Neural cell (in vitro differentiated cells): ENCODE measurements around the gene PIP4K2C. TPM values are rescaled to one million over a fixed set of nuclear protein-coding genes. Genes with fewer than 3 reads are reported as not detected.

Experiments used
- H2AFZ ChIP-seq: fragments of 200-600, 300-800 bp; sonication (generic), shearing (Covaris generic); 2 replicates; pipeline ENCODE4 v1.6.0; 2014; ENCODE audit warnings: low read depth, mild to moderate bottlenecking, antibody characterized with exemption, low read length, moderate library complexity
- H3F3A ChIP-seq: fragments of 200-600 bp; shearing (Covaris generic); 2 replicates; pipeline ENCODE4 v1.6.1; 2016; ENCODE audit warnings: mild to moderate bottlenecking, moderate library complexity, mixed read lengths, antibody characterized with exemption, low read length; ENCODE audit not compliant: insufficient read depth, poor library complexity, severe bottlenecking
- H3K27ac ChIP-seq: fragments of 200-600, 300-800 bp; sonication (generic), shearing (Covaris generic); 2 replicates; pipeline ENCODE4 v1.5.1; 2014; ENCODE audit warnings: mild to moderate bottlenecking, low read length, moderate library complexity
- H3K27me3 ChIP-seq: fragments of 300-800, 200-600 bp; sonication (generic), shearing (Covaris generic); 2 replicates; pipeline ENCODE4 v1.6.0; 2014; ENCODE audit warnings: mild to moderate bottlenecking, low read depth, low read length, moderate library complexity; ENCODE audit not compliant: insufficient read depth
- H3K36me3 ChIP-seq: fragments of 300-800, 200-600 bp; sonication (generic), shearing (Covaris generic); 2 replicates; pipeline ENCODE4 v1.5.1; 2014; ENCODE audit warnings: mild to moderate bottlenecking, antibody characterized with exemption, low read length, moderate library complexity; ENCODE audit not compliant: insufficient read depth
- H3K4me2 ChIP-seq: fragments of 300-800, 200-600 bp; sonication (generic), shearing (Covaris generic); 2 replicates; pipeline ENCODE4 v1.6.0; 2014; ENCODE audit warnings: mild to moderate bottlenecking, low read length
- H3K4me3 ChIP-seq: fragments of 300-800, 200-600 bp; sonication (generic), shearing (Covaris generic); 2 replicates; pipeline ENCODE4 v1.5.1; 2014; ENCODE audit warnings: mild to moderate bottlenecking, low read length, moderate library complexity
- H3K79me2 ChIP-seq: fragments of 200-600 bp; shearing (Covaris generic); replicated peaks from 2 replicates; pipeline ENCODE4 v1.6.0; 2014; ENCODE audit warnings: mild to moderate bottlenecking, low read length, moderate library complexity; ENCODE audit not compliant: insufficient read depth
- H3K9ac ChIP-seq: fragments of 300-800, 200-600 bp; sonication (generic), shearing (Covaris generic); 2 replicates; pipeline ENCODE4 v1.6.1; 2016; ENCODE audit warnings: mild to moderate bottlenecking, low read length, mixed read lengths
- H3K9me2 ChIP-seq: fragments of 200-600 bp; shearing (Covaris generic); 2 replicates; pipeline ENCODE4 v1.6.1; 2016; ENCODE audit warnings: mild to moderate bottlenecking, low read length, mixed read lengths; ENCODE audit not compliant: insufficient read depth
- H3K9me3 ChIP-seq: fragments of 200-600, 300-800 bp; sonication (generic), shearing (Covaris generic); 2 replicates; pipeline ENCODE4 v1.6.1; 2016; ENCODE audit warnings: mild to moderate bottlenecking, mixed run types, low read length, moderate library complexity, mixed read lengths
- H4K20me1 ChIP-seq: fragments of 200-600 bp; shearing (Covaris generic); 2 replicates; pipeline ENCODE4 v1.6.1; 2016; ENCODE audit warnings: mild to moderate bottlenecking, mixed run types; ENCODE audit not compliant: insufficient read depth
- EP300 ChIP-seq: fragments of 450-650 bp; conservative IDR thresholded peaks from 2 replicates; pipeline ENCODE4 v1.6.1; 2014; ENCODE audit warnings: antibody characterized with exemption, mild to moderate bottlenecking, moderate library complexity; ENCODE audit not compliant: poor library complexity, severe bottlenecking
- EZH2 ChIP-seq: fragments of 200-600, 300-800 bp; shearing (Covaris generic), sonication (generic); IDR thresholded peaks from 2 replicates; pipeline ENCODE4 v1.6.1; 2014; ENCODE audit warnings: antibody characterized with exemption, low read length, borderline replicate concordance, mild to moderate bottlenecking; ENCODE audit not compliant: insufficient read depth, poor library complexity, severe bottlenecking
- MXI1 ChIP-seq: fragments of 450-650 bp; conservative IDR thresholded peaks from 2 replicates; pipeline ENCODE4 v1.6.1; 2014; ENCODE audit warnings: antibody characterized with exemption, mild to moderate bottlenecking; ENCODE audit not compliant: poor library complexity, severe bottlenecking
- POLR2AphosphoS5 ChIP-seq: IDR thresholded peaks from 2 replicates; pipeline ENCODE4 v1.6.1; 2012
- SMC3 ChIP-seq: fragments of 450-650 bp; conservative IDR thresholded peaks from 2 replicates; pipeline ENCODE4 v1.6.1; 2014; ENCODE audit warnings: antibody characterized with exemption, mild to moderate bottlenecking, moderate library complexity; ENCODE audit not compliant: poor library complexity
- TAF1 ChIP-seq: IDR thresholded peaks from 2 replicates; pipeline ENCODE4 v1.6.1; 2012; ENCODE audit warnings: low read depth
- polyA plus RNA-seq: library from polyadenylated mRNA; depleted of rRNA; stranded (reverse); fragments of >200 nt; gene quantifications from 2 replicates; pipeline ENCODE4 v1.2.3, GENCODE V29; 2014
- TF ChIP-seq, protein P1 (sequence below): IDR thresholded peaks from 2 replicates; pipeline ENCODE4 v1.6.1; 2012; ENCODE audit warnings: borderline replicate concordance

PIP4K2C gene
- polyA plus RNA-seq, 1 donor from 2014 or later: 22.1 TPM

- Histone ChIP-seq H3K9ac (peak overlapping the region; percentile 94), H3K4me2 (peak overlapping the region; percentile 93), H3K27ac (peak overlapping the region; percentile 82), H4K20me1 (no peaks in the 10 kb centered on the region), H3K79me2 (peaks cover 7% of the 10 kb centered on the region), H3F3A (peaks cover 3% of the 10 kb centered on the region), H3K27me3 (peaks cover 43% of the 10 kb centered on the region), H3K4me3 (peak overlapping the region; percentile 97), H3K9me3 (no peaks in the 10 kb centered on the region), H2AFZ (peak overlapping the region; percentile 60), H3K9me2 (no peaks in the 10 kb centered on the region), H3K36me3 (peaks cover 14% of the 10 kb centered on the region)
- TF ChIP-seq, protein P1, sequence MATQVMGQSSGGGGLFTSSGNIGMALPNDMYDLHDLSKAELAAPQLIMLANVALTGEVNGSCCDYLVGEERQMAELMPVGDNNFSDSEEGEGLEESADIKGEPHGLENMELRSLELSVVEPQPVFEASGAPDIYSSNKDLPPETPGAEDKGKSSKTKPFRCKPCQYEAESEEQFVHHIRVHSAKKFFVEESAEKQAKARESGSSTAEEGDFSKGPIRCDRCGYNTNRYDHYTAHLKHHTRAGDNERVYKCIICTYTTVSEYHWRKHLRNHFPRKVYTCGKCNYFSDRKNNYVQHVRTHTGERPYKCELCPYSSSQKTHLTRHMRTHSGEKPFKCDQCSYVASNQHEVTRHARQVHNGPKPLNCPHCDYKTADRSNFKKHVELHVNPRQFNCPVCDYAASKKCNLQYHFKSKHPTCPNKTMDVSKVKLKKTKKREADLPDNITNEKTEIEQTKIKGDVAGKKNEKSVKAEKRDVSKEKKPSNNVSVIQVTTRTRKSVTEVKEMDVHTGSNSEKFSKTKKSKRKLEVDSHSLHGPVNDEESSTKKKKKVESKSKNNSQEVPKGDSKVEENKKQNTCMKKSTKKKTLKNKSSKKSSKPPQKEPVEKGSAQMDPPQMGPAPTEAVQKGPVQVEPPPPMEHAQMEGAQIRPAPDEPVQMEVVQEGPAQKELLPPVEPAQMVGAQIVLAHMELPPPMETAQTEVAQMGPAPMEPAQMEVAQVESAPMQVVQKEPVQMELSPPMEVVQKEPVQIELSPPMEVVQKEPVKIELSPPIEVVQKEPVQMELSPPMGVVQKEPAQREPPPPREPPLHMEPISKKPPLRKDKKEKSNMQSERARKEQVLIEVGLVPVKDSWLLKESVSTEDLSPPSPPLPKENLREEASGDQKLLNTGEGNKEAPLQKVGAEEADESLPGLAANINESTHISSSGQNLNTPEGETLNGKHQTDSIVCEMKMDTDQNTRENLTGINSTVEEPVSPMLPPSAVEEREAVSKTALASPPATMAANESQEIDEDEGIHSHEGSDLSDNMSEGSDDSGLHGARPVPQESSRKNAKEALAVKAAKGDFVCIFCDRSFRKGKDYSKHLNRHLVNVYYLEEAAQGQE: no peak
- no peak for TF ChIP-seq EP300
- peak; percentile 25 for TF ChIP-seq POLR2AphosphoS5
Measured at GRCh38 chr12:57631566-57632072, 40.6 kb downstream of the PIP4K2C start.

DNA sequence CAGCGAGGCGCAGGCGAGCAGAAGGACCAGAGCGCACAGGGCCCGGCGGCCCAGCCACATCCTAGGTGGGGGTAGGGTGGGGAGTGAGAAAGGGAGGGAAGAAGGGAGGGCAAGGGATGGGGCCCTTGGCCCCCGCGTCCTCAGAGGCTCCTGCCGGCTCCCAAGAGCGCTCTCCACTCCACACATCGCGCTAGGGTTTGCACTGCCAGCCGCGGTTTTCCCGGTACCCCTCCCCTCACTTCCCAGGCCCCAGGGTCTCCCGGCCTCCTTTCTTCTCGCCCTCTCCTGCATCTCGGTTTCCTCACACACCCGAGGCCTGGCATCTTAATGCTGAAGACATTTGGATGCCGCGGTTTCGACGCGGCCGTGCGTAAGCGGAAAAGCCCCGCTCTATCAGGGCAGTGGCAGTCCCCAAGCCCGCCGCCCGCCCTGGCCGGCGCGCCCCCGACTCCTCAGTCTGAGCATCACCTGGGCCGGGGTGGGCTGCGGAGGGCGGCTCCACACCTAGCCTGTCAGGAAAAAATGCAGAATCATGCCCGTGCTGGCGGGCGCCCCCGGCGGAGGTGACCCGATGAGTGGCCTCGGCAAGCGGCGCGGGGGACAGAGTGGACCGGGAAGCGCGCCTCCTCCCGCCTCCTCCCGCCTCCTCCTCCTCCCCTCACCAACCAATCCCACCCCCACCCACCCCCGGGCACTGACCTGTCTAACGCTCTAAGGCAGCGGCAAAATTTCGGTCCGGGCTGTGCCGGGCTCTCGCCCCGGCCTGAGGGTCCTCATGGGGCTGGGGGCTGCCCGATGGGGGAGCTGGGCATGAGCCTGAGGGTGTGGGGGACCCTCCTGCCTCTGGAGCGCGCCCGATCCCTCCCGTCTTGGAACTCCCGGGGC is 41.3 kb downstream of the PIP4K2C start:
- TF ChIP-seq EP300 (no peak), MXI1 (peak; percentile 9), POLR2AphosphoS5 (peak; percentile 46), SMC3 (no peak), EZH2 (no peak), TAF1 (no peak)
- TF ChIP-seq, protein P1: no peak
- Histone ChIP-seq H2AFZ (peak overlapping the region; percentile 60), H3K79me2 (peaks cover 7% of the 10 kb centered on the region), H3K9me3 (no peaks in the 10 kb centered on the region), H3K36me3 (peaks cover 14% of the 10 kb centered on the region), H3K4me2 (peak overlapping the region; percentile 93), H3K4me3 (peak overlapping the region; percentile 97), H3F3A (peaks cover 3% of the 10 kb centered on the region), H3K9ac (peak overlapping the region; percentile 94), H3K27ac (peak overlapping the region; percentile 82), H3K27me3 (peaks cover 38% of the 10 kb centered on the region), H3K9me2 (no peaks in the 10 kb centered on the region), H4K20me1 (no peaks in the 10 kb centered on the region)
